Measurements from ENCODE around the gene IL10. TPM values are rescaled to one million over a fixed set of nuclear protein-coding genes. Genes with fewer than 3 reads are reported as not detected.
A peak's percentile ranks its signal among the peaks of the same experiment; 100 is the strongest.

IL10 gene
- total RNA-seq, 1 experiment from 2014 or later, result not detected

GRCh38 chr1:206727981-206728696 lies 44.2 kb downstream of the IL10 start:
- Mint-ChIP-seq H3K27ac (ENCODE audit: unreplicated experiment) (no peak overlapping the region), H3K27me3 (ENCODE audit: unreplicated experiment) (no peaks in the 10 kb centered on the region), H3K4me3 (ENCODE audit: low read depth, unreplicated experiment) (no peak overlapping the region), H3K36me3 (ENCODE audit: insufficient read depth, unreplicated experiment) (peaks cover 32% of the 10 kb centered on the region), H3K4me1 (ENCODE audit: low read depth, unreplicated experiment) (peaks cover 30% of the 10 kb centered on the region), H3K9me3 (ENCODE audit: low read depth, unreplicated experiment) (no peaks in the 10 kb centered on the region)
- TF ChIP-seq, protein P1, sequence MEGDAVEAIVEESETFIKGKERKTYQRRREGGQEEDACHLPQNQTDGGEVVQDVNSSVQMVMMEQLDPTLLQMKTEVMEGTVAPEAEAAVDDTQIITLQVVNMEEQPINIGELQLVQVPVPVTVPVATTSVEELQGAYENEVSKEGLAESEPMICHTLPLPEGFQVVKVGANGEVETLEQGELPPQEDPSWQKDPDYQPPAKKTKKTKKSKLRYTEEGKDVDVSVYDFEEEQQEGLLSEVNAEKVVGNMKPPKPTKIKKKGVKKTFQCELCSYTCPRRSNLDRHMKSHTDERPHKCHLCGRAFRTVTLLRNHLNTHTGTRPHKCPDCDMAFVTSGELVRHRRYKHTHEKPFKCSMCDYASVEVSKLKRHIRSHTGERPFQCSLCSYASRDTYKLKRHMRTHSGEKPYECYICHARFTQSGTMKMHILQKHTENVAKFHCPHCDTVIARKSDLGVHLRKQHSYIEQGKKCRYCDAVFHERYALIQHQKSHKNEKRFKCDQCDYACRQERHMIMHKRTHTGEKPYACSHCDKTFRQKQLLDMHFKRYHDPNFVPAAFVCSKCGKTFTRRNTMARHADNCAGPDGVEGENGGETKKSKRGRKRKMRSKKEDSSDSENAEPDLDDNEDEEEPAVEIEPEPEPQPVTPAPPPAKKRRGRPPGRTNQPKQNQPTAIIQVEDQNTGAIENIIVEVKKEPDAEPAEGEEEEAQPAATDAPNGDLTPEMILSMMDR (IDR thresholded peaks at IDR 0.05; ENCODE audit: unreplicated experiment), result no peak
- CTCF ChIA-PET, result interaction anchor here (0.7 kb wide), 1 partner anchor 254 kb away, joined by 3 read pairs; no protein-coding TSS in a partner anchor
- no peak for DNase-seq
- BruUV-seq (replicated peaks), result no TSS peak
- intact Hi-C loops (cut with micrococcal nuclease; ENCODE audit: unreplicated experiment), result loop anchor here (2.0 kb wide), 1 partner anchor 185 kb away; no protein-coding TSS in a partner anchor

DNA sequence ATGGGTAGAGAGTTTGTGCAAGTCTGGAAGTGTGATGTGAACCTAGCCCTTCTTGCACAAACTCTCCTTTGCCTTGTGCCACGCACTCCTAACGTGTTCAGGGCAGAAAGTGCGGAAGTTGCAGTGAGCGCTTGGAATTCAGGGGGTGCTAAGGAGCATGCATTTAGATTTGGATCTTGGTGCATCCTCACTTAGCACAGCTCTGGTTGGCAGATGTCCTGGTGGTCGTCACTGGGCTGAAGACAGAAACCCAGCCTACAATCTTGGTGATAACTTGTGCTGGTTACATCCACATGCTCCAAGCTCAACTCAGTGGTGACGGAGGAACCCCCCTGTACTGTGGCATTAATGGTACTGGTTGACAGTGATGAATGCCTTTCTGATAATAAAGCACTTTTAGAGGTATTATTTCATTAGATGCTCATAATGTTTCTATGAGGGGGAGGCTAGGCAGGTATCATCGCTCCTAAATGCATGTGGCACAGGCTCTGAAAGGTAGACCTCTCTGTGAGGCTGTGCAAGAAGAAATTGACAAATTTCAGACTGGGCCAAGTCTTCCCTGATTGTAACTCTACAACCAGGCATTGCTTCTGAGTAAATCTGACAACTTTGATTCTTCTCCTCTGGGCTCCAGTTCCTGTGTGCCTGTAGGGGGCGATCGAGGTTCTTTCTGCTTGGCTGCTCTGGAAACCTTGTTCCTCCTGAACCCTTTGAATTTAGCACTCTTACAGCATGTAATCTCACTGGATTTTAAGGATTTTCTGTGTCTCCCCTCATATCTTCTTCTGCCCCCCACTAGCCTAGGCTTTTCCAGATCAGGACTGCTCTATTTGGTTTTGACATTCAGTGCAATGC lies 47.0 kb downstream of the IL10 start:
- intact Hi-C loops (cut with micrococcal nuclease; ENCODE audit: unreplicated experiment), result loop anchor here (2.0 kb wide), 1 partner anchor 15 kb away; no protein-coding TSS in a partner anchor
- no peak overlapping the region for H3K4me3 Mint-ChIP-seq (ENCODE audit: low read depth, unreplicated experiment)
- DNase-seq, result peak; percentile 66

DNA sequence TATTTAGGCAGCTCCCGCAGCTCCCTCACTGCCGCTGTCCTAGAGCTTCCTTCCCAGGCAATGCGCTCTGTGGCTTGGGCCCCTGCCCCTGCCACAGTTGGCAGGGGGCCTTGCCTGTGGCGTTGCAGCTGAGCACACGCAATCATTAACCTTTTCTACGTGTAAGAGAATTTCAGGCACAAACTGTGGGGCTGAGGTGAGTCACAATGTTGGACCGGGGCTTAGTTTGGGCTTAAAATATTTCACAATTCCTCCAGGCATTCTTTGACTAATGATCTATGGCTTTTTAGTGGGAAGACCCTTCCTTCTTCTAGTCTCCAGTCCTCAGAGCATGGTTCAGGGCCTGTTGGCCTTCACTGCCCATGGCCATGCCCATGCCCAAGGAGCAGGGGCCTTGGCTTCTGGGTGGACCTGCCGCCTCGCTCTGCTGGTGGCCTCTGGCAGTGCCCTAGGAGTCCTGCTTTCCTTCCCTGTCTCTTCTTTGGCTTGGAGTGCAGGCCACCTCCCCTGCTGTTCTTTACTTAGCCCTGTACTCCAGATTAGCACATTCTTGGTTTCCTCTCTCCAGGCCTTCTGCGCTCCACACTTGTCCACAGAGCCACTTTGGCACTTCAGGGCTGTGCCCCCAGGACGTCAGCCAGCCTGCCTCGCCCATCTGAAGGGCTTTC lies 48.4 kb downstream of the IL10 start:
- peaks cover 46% of the 10 kb centered on the region for H3K4me1 Mint-ChIP-seq (ENCODE audit: low read depth, unreplicated experiment)
- intact Hi-C loops (cut with micrococcal nuclease; ENCODE audit: unreplicated experiment), result loop anchor here (2.0 to 5.0 kb wide), 2 partner anchors 13 to 37 kb away; no protein-coding TSS in a partner anchor
- no peaks in the 10 kb centered on the region for H3K27me3 Mint-ChIP-seq (ENCODE audit: unreplicated experiment)
- peak; percentile 56 for DNase-seq
- CTCF ChIA-PET, result interaction anchor here (0.6 to 1.6 kb wide), 8 partner anchors 9 to 258 kb away, joined by 3 to 4 read pairs (median 4); partner anchors contain the start of gene EIF2D
- H3K9me3 Mint-ChIP-seq (ENCODE audit: low read depth, unreplicated experiment), result no peaks in the 10 kb centered on the region
- peak overlapping the region; percentile 36 for H3K4me3 Mint-ChIP-seq (ENCODE audit: low read depth, unreplicated experiment)
- H3K36me3 Mint-ChIP-seq (ENCODE audit: insufficient read depth, unreplicated experiment), result peaks cover 17% of the 10 kb centered on the region
- no TSS peak for BruUV-seq (replicated peaks)
- TF ChIP-seq, protein P1 (IDR thresholded peaks at IDR 0.05; ENCODE audit: unreplicated experiment), result no peak
- H3K27ac Mint-ChIP-seq (ENCODE audit: unreplicated experiment), result peak overlapping the region; percentile 38

More for the DNA sequence above, 47.0 kb downstream of the IL10 start:
- CTCF ChIA-PET, result interaction anchor here (1.6 kb wide), 1 partner anchor 91 kb away, joined by 3 read pairs; no protein-coding TSS in a partner anchor
- Mint-ChIP-seq H3K27ac (ENCODE audit: unreplicated experiment) (no peak overlapping the region), H3K27me3 (ENCODE audit: unreplicated experiment) (no peaks in the 10 kb centered on the region), H3K9me3 (ENCODE audit: low read depth, unreplicated experiment) (no peaks in the 10 kb centered on the region), H3K36me3 (ENCODE audit: insufficient read depth, unreplicated experiment) (peaks cover 25% of the 10 kb centered on the region), H3K4me1 (ENCODE audit: low read depth, unreplicated experiment) (peaks cover 46% of the 10 kb centered on the region)
- BruUV-seq (replicated peaks), result no TSS peak
- TF ChIP-seq, protein P1 (IDR thresholded peaks at IDR 0.05; ENCODE audit: unreplicated experiment), result peak; percentile 40

- H3K4me1 Mint-ChIP-seq (ENCODE audit: low read depth, unreplicated experiment), result peaks cover 46% of the 10 kb centered on the region
- TF ChIP-seq, protein P1 (IDR thresholded peaks at IDR 0.05; ENCODE audit: unreplicated experiment), result no peak
- no peaks in the 10 kb centered on the region for H3K27me3 Mint-ChIP-seq (ENCODE audit: unreplicated experiment)
- intact Hi-C loops (cut with micrococcal nuclease; ENCODE audit: unreplicated experiment), result loop anchor here (5.0 kb wide), 1 partner anchor 36 kb away; no protein-coding TSS in a partner anchor
- peak overlapping the region; percentile 36 for H3K4me3 Mint-ChIP-seq (ENCODE audit: low read depth, unreplicated experiment)
- CTCF ChIA-PET, result interaction anchor here (0.6 to 1.6 kb wide), 8 partner anchors 8 to 259 kb away, joined by 3 to 4 read pairs (median 4); partner anchors contain the start of gene EIF2D
- no peaks in the 10 kb centered on the region for H3K9me3 Mint-ChIP-seq (ENCODE audit: low read depth, unreplicated experiment)
- H3K27ac Mint-ChIP-seq (ENCODE audit: unreplicated experiment), result peak overlapping the region; percentile 38
- no peak for DNase-seq
- H3K36me3 Mint-ChIP-seq (ENCODE audit: insufficient read depth, unreplicated experiment), result peaks cover 12% of the 10 kb centered on the region
- no TSS peak for BruUV-seq (replicated peaks)
Observed at GRCh38 chr1:206723462-206723804, 48.9 kb downstream of the IL10 start.
